Endodermal cell (in vitro differentiated cells): ENCODE data around the gene LMO3. TPM values are rescaled to one million over a fixed set of nuclear protein-coding genes. Genes with fewer than 3 reads are reported as not detected.

Experiments
- DNase-seq: peaks from one replicate; pipeline ENCODE4 v3.0.0-alpha.2; 2017
- H3K27ac ChIP-seq: 2 replicates; pipeline ENCODE4 v1.5.1; 2013; ENCODE audit warnings: mild to moderate bottlenecking, low read depth, low read length, moderate library complexity
- H3K27me3 ChIP-seq: 2 replicates; pipeline ENCODE4 v1.6.1; 2013; ENCODE audit warnings: mild to moderate bottlenecking, low read length, moderate library complexity; ENCODE audit not compliant: insufficient read depth, control insufficient read depth, poor library complexity, severe bottlenecking
- H3K36me3 ChIP-seq: 2 replicates; pipeline ENCODE4 v1.7.0; 2013; ENCODE audit warnings: mild to moderate bottlenecking, low read length, moderate library complexity; ENCODE audit not compliant: control insufficient read depth, insufficient read depth
- H3K4me1 ChIP-seq: one replicate; pipeline ENCODE4 v1.7.0; 2013; ENCODE audit warnings: low read length; ENCODE audit not compliant: control insufficient read depth, insufficient read depth
- H3K4me3 ChIP-seq: 2 replicates; pipeline ENCODE4 v1.5.1; 2013; ENCODE audit warnings: mild to moderate bottlenecking, low read length, moderate library complexity
- H3K9ac ChIP-seq: 2 replicates; pipeline ENCODE4 v1.6.1; 2013; ENCODE audit warnings: mild to moderate bottlenecking, low read length, moderate library complexity; ENCODE audit not compliant: poor library complexity, severe bottlenecking; ENCODE audit errors: extremely low read depth
- H3K9me3 ChIP-seq: 2 replicates; pipeline ENCODE4 v1.6.1; 2013; ENCODE audit warnings: mild to moderate bottlenecking, low read length, moderate library complexity; ENCODE audit not compliant: control insufficient read depth
- H3K27ac Mint-ChIP-seq: 2 replicates; pipeline ENCODE4 v1.8.0; 2020; ENCODE audit warnings: mixed read lengths
- H3K27me3 Mint-ChIP-seq: 2 replicates; pipeline ENCODE4 v1.8.0; 2021; ENCODE audit warnings: mild to moderate bottlenecking, mixed read lengths; ENCODE audit not compliant: insufficient read depth
- H3K36me3 Mint-ChIP-seq: 2 replicates; pipeline ENCODE4 v1.8.0; 2020; ENCODE audit warnings: low read depth, mixed read lengths
- H3K4me1 Mint-ChIP-seq: 2 replicates; pipeline ENCODE4 v1.8.0; 2020; ENCODE audit warnings: mixed read lengths
- H3K4me3 Mint-ChIP-seq: 2 replicates; pipeline ENCODE4 v1.8.0; 2020; ENCODE audit warnings: mild to moderate bottlenecking, moderate library complexity, mixed read lengths
- H3K9me3 Mint-ChIP-seq: 2 replicates; pipeline ENCODE4 v1.8.0; 2020; ENCODE audit warnings: mild to moderate bottlenecking, mixed read lengths
- CTCF ChIP-seq: fragments of 200-600 bp; sonication (generic); conservative IDR thresholded peaks from 2 replicates; pipeline ENCODE4 v1.5.0; 2021; ENCODE audit warnings: antibody characterized with exemption, mild to moderate bottlenecking
- WGBS, 2 experiments: methylation state at CpG; one replicate each; pipeline versions ENCODE4 v1.1.5 to v1.1.7; 2013; ENCODE audit warnings: missing lambda C conversion rate in 2 of 2, mixed read lengths in 1 of 2; ENCODE audit not compliant: insufficient coverage in 1 of 2, insufficient read length in 1 of 2; 5-methylcytosine and 5-hydroxymethylcytosine counted together
- total RNA-seq, 2 donors: library from RNA; stranded (reverse); fragmentation: NEBNext Ultra II Directional in 1 of 2; extraction: Animal tissue kit (Norgen Biotek cat#: 25700) in 1 of 2; gene quantifications; 2 replicates in 1 of 2; 3 replicates in 1 of 2; pipeline ENCODE4 v1.2.1, GENCODE V29; 2021

Gene LMO3
- total RNA-seq, 2 donors from 2014 or later = 0.77 to 3.2 TPM

- H3K27me3 ChIP-seq = no peaks in the 10 kb centered on the region
- Mint-ChIP-seq H3K27ac (no peak overlapping the region), H3K27me3 (no peaks in the 10 kb centered on the region), H3K36me3 (no peaks in the 10 kb centered on the region), H3K9me3 (no peaks in the 10 kb centered on the region), H3K4me3 (no peak overlapping the region), H3K4me1 (no peaks in the 10 kb centered on the region)
- no peak overlapping the region for H3K9ac ChIP-seq
- H3K4me3 ChIP-seq = no peak overlapping the region
- H3K4me1 ChIP-seq = no peaks in the 10 kb centered on the region
- WGBS, 2 experiments = 88% methylated on average over 1 of the region's 1 CpG; no CpG with 5 or more reads in 1 of the 2 experiments
- no peak for DNase-seq
- H3K36me3 ChIP-seq = no peaks in the 10 kb centered on the region
- no peak for TF ChIP-seq CTCF
- H3K27ac ChIP-seq = no peak overlapping the region
- no peaks in the 10 kb centered on the region for H3K9me3 ChIP-seq
Measured at GRCh38 chr12:16626991-16627390, 21.0 kb upstream of the LMO3 start.

DNA sequence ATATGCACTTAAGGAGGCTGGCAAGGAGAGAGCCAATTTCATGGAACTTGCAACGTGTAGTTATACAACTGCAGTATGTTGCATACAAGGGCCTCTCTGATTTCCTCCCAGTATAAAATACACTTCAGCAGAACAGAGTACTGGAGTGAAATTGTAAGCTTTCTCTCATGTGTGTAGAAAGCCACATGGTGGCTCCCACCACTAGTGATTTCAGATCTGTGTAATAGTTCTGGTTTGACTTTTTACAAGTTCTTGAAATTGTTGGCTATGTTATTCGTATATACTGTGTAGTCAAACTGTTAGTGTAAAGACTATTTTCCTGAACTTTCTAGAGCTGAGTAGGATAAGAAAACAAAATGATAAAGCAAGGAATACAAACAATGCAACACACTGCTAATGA is 16.4 kb upstream of the LMO3 start:
- Mint-ChIP-seq H3K4me3 (no peak overlapping the region), H3K4me1 (no peaks in the 10 kb centered on the region), H3K27ac (no peak overlapping the region), H3K27me3 (no peaks in the 10 kb centered on the region), H3K9me3 (no peaks in the 10 kb centered on the region), H3K36me3 (no peaks in the 10 kb centered on the region)
- Histone ChIP-seq H3K27ac (no peak overlapping the region), H3K27me3 (no peaks in the 10 kb centered on the region), H3K4me1 (no peaks in the 10 kb centered on the region), H3K9ac (no peak overlapping the region), H3K4me3 (no peak overlapping the region), H3K36me3 (no peaks in the 10 kb centered on the region), H3K9me3 (no peaks in the 10 kb centered on the region)
- WGBS, 2 experiments = 83% methylated on average over 2 of the region's 2 CpGs; no CpG with 5 or more reads in 1 of the 2 experiments
- no peak for DNase-seq
- no peak for TF ChIP-seq CTCF

DNA sequence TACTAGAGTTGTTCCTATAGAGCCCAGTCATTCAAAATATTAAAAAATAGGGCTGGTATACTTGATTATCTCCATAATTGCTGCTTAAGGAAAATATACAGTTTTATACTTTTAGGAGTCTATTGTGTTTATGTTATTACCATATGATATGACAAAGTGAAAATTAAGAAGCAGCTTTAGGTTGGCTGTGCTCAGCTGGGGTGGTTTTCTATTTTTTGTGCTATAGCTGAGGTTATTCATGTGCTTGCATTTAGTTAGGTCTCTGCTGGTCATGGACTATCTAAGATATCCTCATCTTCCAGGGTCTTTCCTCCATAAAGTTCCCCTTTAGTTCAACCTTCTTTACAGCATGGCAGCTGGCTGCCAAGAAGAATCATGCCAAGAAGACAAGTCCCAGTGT is 13.6 kb upstream of the LMO3 start:
- H3K4me3 ChIP-seq = no peak overlapping the region
- Mint-ChIP-seq H3K4me1 (no peaks in the 10 kb centered on the region), H3K4me3 (no peak overlapping the region), H3K27ac (no peak overlapping the region), H3K36me3 (no peaks in the 10 kb centered on the region), H3K27me3 (no peaks in the 10 kb centered on the region), H3K9me3 (no peaks in the 10 kb centered on the region)
- H3K27me3 ChIP-seq = no peaks in the 10 kb centered on the region
- no peaks in the 10 kb centered on the region for H3K36me3 ChIP-seq
- H3K9ac ChIP-seq = no peak overlapping the region
- no peak for TF ChIP-seq CTCF
- no peak overlapping the region for H3K27ac ChIP-seq
- no peaks in the 10 kb centered on the region for H3K9me3 ChIP-seq
- no peaks in the 10 kb centered on the region for H3K4me1 ChIP-seq
- DNase-seq = no peak
